ENCODE results near the gene SLC66A2. TPM values are rescaled to one million over a fixed set of nuclear protein-coding genes. Genes with fewer than 3 reads are reported as not detected.

Gene SLC66A2
- total and polyA plus RNA-seq, 10 of the 15 experiments (the other 5 are each of a cell fraction or from before 2014, with no cell fraction given), result 0.69 to 42.5 (median 14.8) TPM

GRCh38 chr18:79943608-79944125 is 7.8 kb downstream of the SLC66A2 start:
- no peak for TF ChIP-seq GATAD2B (conservative IDR thresholded peaks at IDR 0.05; ENCODE audit: low read depth)
- TF ChIP-seq RELA (IDR thresholded peaks at IDR 0.05; ENCODE audit: borderline replicate concordance, partially characterized antibody), result no peak
- no peak for TF ChIP-seq RFX5 (IDR thresholded peaks at IDR 0.05; ENCODE audit: low read depth, low read length)
- no peak for TF ChIP-seq KLF5 (IDR thresholded peaks at IDR 0.05; ENCODE audit: partially characterized antibody)
- no peak for TF ChIP-seq YBX1 (IDR thresholded peaks at IDR 0.05)
- no peak for TF ChIP-seq PAX8 (IDR thresholded peaks at IDR 0.05)
- no peak for TF ChIP-seq NRF1 (conservative IDR thresholded peaks at IDR 0.05; ENCODE audit: low read depth, low read length)
- no peak for TF ChIP-seq CHD2 (IDR thresholded peaks at IDR 0.05; ENCODE audit: borderline replicate concordance, low read depth, low read length)
- TF ChIP-seq TCF3 (IDR thresholded peaks at IDR 0.05; ENCODE audit: borderline replicate concordance, insufficient read depth, low read depth, low read length), result no peak
- Histone ChIP-seq H3K79me2 (ENCODE audit: control insufficient read depth, insufficient read depth, low read length) (peaks cover 19% of the 10 kb centered on the region), H3K9ac (ENCODE audit: control insufficient read depth, insufficient read depth, low read length) (no peak overlapping the region), H3K36me3 (ENCODE audit: control insufficient read depth in 2 of 2, insufficient read depth in 2 of 2, low read length in 1 of 2) (peaks cover 8 to 14% of the 10 kb centered on the region in 2 experiments), H3K4me2 (ENCODE audit: control insufficient read depth, insufficient read depth) (no peak overlapping the region), H3K9me3 (replicated peaks; ENCODE audit: control insufficient read depth, insufficient read depth, low read length) (no peaks in the 10 kb centered on the region; the same call in 2 of the 3 replicates), H3K4me1 (ENCODE audit: control insufficient read depth, insufficient read depth, low read length) (peaks cover 30% of the 10 kb centered on the region), H4K20me1 (ENCODE audit: control insufficient read depth, insufficient read depth) (no peaks in the 10 kb centered on the region), H3K4me3 (no peak overlapping the region), H3K27ac (ENCODE audit: control insufficient read depth, insufficient read depth) (no peak overlapping the region), H3K27me3 (replicated peaks in 1 of 2; ENCODE audit: control insufficient read depth in 2 of 2, insufficient read depth in 2 of 2, low read length in 1 of 2) (no peaks in the 10 kb centered on the region), H2AFZ (ENCODE audit: control insufficient read depth, low read depth, low read length) (no peak overlapping the region)
- FAIRE-seq, result no peak
- BruUV-seq (replicated peaks), result no TSS peak
- ChIA-PET POLR2A (interaction anchor here (0.9 kb wide), 1 partner anchor 20 kb away, joined by 3 read pairs; no protein-coding TSS in a partner anchor), SMC1A (ENCODE audit: uncharacterized antibody, unreplicated experiment) (interaction anchor here (1.0 to 1.6 kb wide), 2 partner anchors 20 to 162 kb away, joined by 3 to 5 read pairs; no protein-coding TSS in a partner anchor), RAD21 (ENCODE audit: unreplicated experiment) (interaction anchor here (1.1 kb wide), 1 partner anchor 569 kb away, joined by 3 read pairs; no protein-coding TSS in a partner anchor), CTCF (no interaction called here)
- no peak for ATAC-seq
- 96% methylated on average over 20 of the region's 20 CpGs for WGBS (ENCODE audit: insufficient coverage, insufficient replicate concordance, low lambda C conversion rate, missing lambda C conversion rate)
- intact Hi-C loops (cut with micrococcal nuclease; ENCODE audit: unreplicated experiment), result no loop called here
- DNase-seq (ENCODE audit: low read depth, low spot score), result no peak
- in situ Hi-C loops (cut with MboI), result no loop called here

All from GM12878 (cell line).